Panc1 (cell line): ENCODE data around the gene CIB4. TPM values are rescaled to one million over a fixed set of nuclear protein-coding genes. Genes with fewer than 3 reads are reported as not detected.

Experiments
- ATAC-seq: fragments of 200-7000 bp; cut with Tn5 transposase; 2 replicates; pipeline ENCODE4 v1.9.1; 2020; ENCODE audit warnings: mild to moderate bottlenecking, moderate library complexity
- BruUV-seq: library from RNA; stranded (reverse); fragments of 400-500 nt; replicated peaks from 2 replicates; lab custom pipeline; 2021; lab: Mats Ljungman, UMichigan
- CTCF ChIA-PET: fragments of 300-600 bp; sonication (Branson Sonifier 250); formaldehyde crosslinking; loops from one replicate; lab custom pipeline; 2022; ENCODE audit warnings: antibody characterized with exemption; lab: Charles Lee
- POLR2A ChIA-PET: fragments of 300-600 bp; sonication (Branson Sonifier 250); formaldehyde crosslinking; loops from one replicate; lab custom pipeline; 2022; ENCODE audit warnings: antibody characterized with exemption; lab: Charles Lee
- DNase-seq: peaks from one replicate; pipeline ENCODE4 v3.0.0-alpha.2; 2010; ENCODE audit warnings: low read depth, low spot score
- H3K27ac ChIP-seq: 2 replicates; pipeline ENCODE4 v1.5.1; 2011; ENCODE audit warnings: mild to moderate bottlenecking, low read length, inconsistent platforms
- H3K27me3 ChIP-seq: fragments of 200-500 bp; sonication (Bioruptor generic); 2 replicates; pipeline ENCODE4 v1.6.0; 2014; ENCODE audit warnings: low read length, inconsistent platforms; ENCODE audit not compliant: control insufficient read depth, insufficient read depth
- H3K36me3 ChIP-seq: fragments of 200-500 bp; sonication (Bioruptor generic); 2 replicates; pipeline ENCODE4 v1.5.1; 2014; ENCODE audit warnings: inconsistent platforms, mild to moderate bottlenecking, low read length, moderate library complexity; ENCODE audit not compliant: control insufficient read depth, insufficient read depth
- H3K4me1 ChIP-seq: 2 replicates; pipeline ENCODE4 v1.5.1; 2011; ENCODE audit warnings: inconsistent platforms, mild to moderate bottlenecking, low read length, moderate library complexity; ENCODE audit not compliant: control insufficient read depth, insufficient read depth
- H3K4me3 ChIP-seq, 2 experiments: 2 replicates each; pipeline ENCODE4 v1.5.1; 2011 to 2012; ENCODE audit warnings: low read depth in 2 of 2, low read length in 2 of 2, mild to moderate bottlenecking in 2 of 2, inconsistent platforms in 1 of 2, moderate library complexity in 1 of 2
- H3K9me3 ChIP-seq: fragments of 200-500 bp; sonication (Bioruptor generic); 2 replicates; pipeline ENCODE4 v1.5.1; 2014; ENCODE audit warnings: low read depth, mild to moderate bottlenecking, inconsistent platforms, low read length, moderate library complexity; ENCODE audit not compliant: control insufficient read depth, insufficient read depth
- CTCF ChIP-seq: fragments of 450-650 bp; IDR thresholded peaks from 2 replicates; pipeline ENCODE4 v1.5.1; 2017; ENCODE audit warnings: mild to moderate bottlenecking
- POLR2AphosphoS5 ChIP-seq: IDR thresholded peaks from 2 replicates; pipeline ENCODE4 v1.6.1; 2012; ENCODE audit warnings: mild to moderate bottlenecking, low read depth, low read length, moderate library complexity
- REST ChIP-seq, 2 experiments: IDR thresholded peaks; 2 replicates each; pipeline ENCODE4 v1.6.1; 2011 to 2012; ENCODE audit warnings: low read depth in 2 of 2, control low read depth in 1 of 2, low read length in 1 of 2, mild to moderate bottlenecking in 1 of 2, moderate library complexity in 1 of 2; ENCODE audit not compliant: insufficient read depth in 1 of 2
- SIN3A ChIP-seq: IDR thresholded peaks from 2 replicates; pipeline ENCODE4 v1.6.1; 2012; ENCODE audit warnings: low read depth, mild to moderate bottlenecking, low read length, moderate library complexity, borderline replicate concordance; ENCODE audit not compliant: insufficient read depth
- TCF7L2 ChIP-seq: IDR thresholded peaks from 2 replicates; pipeline ENCODE4 v1.6.1; 2011; ENCODE audit warnings: mild to moderate bottlenecking, low read depth, low read length, inconsistent platforms
- in situ Hi-C: cut with HindIII; loops from 2 replicates; pipeline ENCODE4 v1.10.0; 2016; ENCODE audit warnings: low sequenced_read_pairs, low pct_unique_long_range_greater_than_20kb
- intact Hi-C: fragments of 100-400 bp; cut with micrococcal nuclease; formaldehyde crosslinking; loops from one replicate; pipeline ENCODE4 v1.10.0; 2022; ENCODE audit not compliant: unreplicated experiment
- total RNA-seq: library from RNA; stranded (reverse); gene quantifications from one replicate; pipeline ENCODE4 v1.2.1, GENCODE V29; 2021; ENCODE audit not compliant: unreplicated experiment

CIB4 gene
- total RNA-seq, 1 experiment from 2014 or later, result 0.33 TPM

GRCh38 chr2:26623541-26624495 is 17.3 kb downstream of the CIB4 start:
- no TSS peak for BruUV-seq
- intact Hi-C loops, result no loop called here
- ChIA-PET CTCF (no interaction called here), POLR2A (interaction anchor here (0.6 kb wide), 1 partner anchor 135 kb away, joined by 3 read pairs; no protein-coding TSS in a partner anchor)
- Histone ChIP-seq H3K27me3 (no peaks in the 10 kb centered on the region), H3K9me3 (no peaks in the 10 kb centered on the region), H3K36me3 (no peaks in the 10 kb centered on the region), H3K27ac (no peak overlapping the region), H3K4me3 (no peak overlapping the region), H3K4me1 (0 out of 2 replicates have a peak, but pooled peaks cover 2% of the 10 kb centered on the region)
- no peak for TF ChIP-seq SIN3A
- no peak for TF ChIP-seq REST (IDR thresholded peaks at IDR 0.05; ENCODE audit: insufficient read depth in 1 of 2, low read depth in 2 of 2, low read length in 1 of 2)
- TF ChIP-seq POLR2AphosphoS5, result no peak
- TF ChIP-seq TCF7L2, result no peak
- TF ChIP-seq CTCF, result no peak
- no peak for ATAC-seq
- in situ Hi-C loops, result no loop called here
- no peak for DNase-seq

GRCh38 chr2:26621469-26622199 is 19.5 kb downstream of the CIB4 start:
- ATAC-seq (no peak), DNase-seq (no peak)
- intact Hi-C loops (no loop called here), in situ Hi-C loops (no loop called here)
- H3K9me3 ChIP-seq, result no peaks in the 10 kb centered on the region
- no peak overlapping the region for H3K27ac ChIP-seq
- H3K27me3 ChIP-seq, result no peaks in the 10 kb centered on the region
- ChIA-PET POLR2A (no interaction called here), CTCF (interaction anchor here (0.6 kb wide), 1 partner anchor 299 kb away, joined by 3 read pairs; no protein-coding TSS in a partner anchor)
- 0 out of 2 replicates have a peak, but pooled peaks cover 2% of the 10 kb centered on the region for H3K4me1 ChIP-seq
- no peaks in the 10 kb centered on the region for H3K36me3 ChIP-seq
- no TSS peak for BruUV-seq
- TF ChIP-seq TCF7L2 (no peak), CTCF (no peak), SIN3A (no peak), POLR2AphosphoS5 (no peak), REST (IDR thresholded peaks at IDR 0.05; ENCODE audit: insufficient read depth in 1 of 2, low read depth in 2 of 2, low read length in 1 of 2) (no peak)
- H3K4me3 ChIP-seq, result no peak overlapping the region
